NK-92 (cell line): ENCODE data around the gene MIF.

Source experiments
- DNase-seq: peaks from one replicate; lab custom pipeline; 2025; ENCODE audit not compliant: unreplicated experiment; lab: John Stamatoyannopoulos, UW

Gene MIF

GRCh38 chr22:23875801-23876200 is 18.4 kb upstream of the MIF start:
- no peak for DNase-seq

- no peak for DNase-seq
These were observed 16.6 kb upstream of the MIF start for GRCh38 chr22:23877566-23877965.

- no peak for DNase-seq
These were observed 16.0 kb upstream of the MIF start for GRCh38 chr22:23878219-23878618.

- no peak for DNase-seq
These were observed 11.8 kb upstream of the MIF start for GRCh38 chr22:23882370-23882769.

- no peak for DNase-seq
These were observed 10.5 kb upstream of the MIF start for GRCh38 chr22:23883658-23884057.

GRCh38 chr22:23884140-23884539 is 10.0 kb upstream of the MIF start:
- no peak for DNase-seq

- DNase-seq, result no peak
These were observed 5.4 kb upstream of the MIF start for GRCh38 chr22:23888615-23889401.

- no peak for DNase-seq
These were observed 4.6 kb upstream of the MIF start for GRCh38 chr22:23889620-23890019.

- no peak for DNase-seq
These were observed 2.5 kb upstream of the MIF start for GRCh38 chr22:23891726-23892125.

GRCh38 chr22:23892130-23892529 is 2.1 kb upstream of the MIF start:
- DNase-seq, result no peak

GRCh38 chr22:23892706-23893105 is 1.5 kb upstream of the MIF start:
- no peak for DNase-seq

GRCh38 chr22:23893121-23893944 is 850 bp upstream of the MIF start:
- no peak for DNase-seq

GRCh38 chr22:23894710-23895598 is 771 bp downstream of the MIF start:
- DNase-seq, result no peak

- DNase-seq, result no peak
These were observed 1.5 kb downstream of the MIF start for GRCh38 chr22:23895599-23896144.

- DNase-seq, result no peak
These were observed 2.0 kb downstream of the MIF start for GRCh38 chr22:23896166-23896522.

GRCh38 chr22:23896523-23897186 is 2.5 kb downstream of the MIF start:
- DNase-seq, result no peak

GRCh38 chr22:23897320-23897719 is 3.1 kb downstream of the MIF start:
- no peak for DNase-seq

GRCh38 chr22:23898006-23898974 is 4.1 kb downstream of the MIF start:
- DNase-seq, result no peak

- DNase-seq, result no peak
These were observed 5.0 kb downstream of the MIF start for GRCh38 chr22:23899042-23899745.
